ENCODE results near the gene GMPPA. TPM values are rescaled to one million over a fixed set of nuclear protein-coding genes. Genes with fewer than 3 reads are reported as not detected.

GMPPA gene
- total RNA-seq, 1 experiment from 2014 or later = 32.0 TPM

GRCh38 chr2:219478916-219479315, 19.8 kb upstream of the GMPPA start:
- Histone ChIP-seq H4K20me1 (ENCODE audit: control insufficient read depth, insufficient read depth, insufficient read length) (no peaks in the 10 kb centered on the region), H3K27me3 (ENCODE audit: insufficient read depth, low read length) (peaks cover under 1% of the 10 kb centered on the region; the same call in 1 of the 2 replicates), H3K14ac (ENCODE audit: insufficient read depth, low read length) (no peak overlapping the region), H3K18ac (ENCODE audit: insufficient read length, low read depth, low read length) (no peak overlapping the region), H2BK15ac (ENCODE audit: low read depth, low read length) (no peak overlapping the region), H3K4me1 (ENCODE audit: insufficient read depth, low read length) (no peaks in the 10 kb centered on the region), H4K91ac (ENCODE audit: insufficient read length, low read depth, low read length) (no peak overlapping the region), H3T11ph (ENCODE audit: low read length) (no peak overlapping the region), H4K8ac (replicated peaks; ENCODE audit: insufficient read length, low read depth, low read length) (no peak overlapping the region), H4K5ac (ENCODE audit: insufficient read length, low read depth, low read length) (no peak overlapping the region), H3K27ac (ENCODE audit: insufficient read length, low read depth, low read length) (no peak overlapping the region), H3K79me1 (ENCODE audit: insufficient read depth, low read depth, low read length, poor library complexity, severe bottlenecking) (no peaks in the 10 kb centered on the region), H3K4ac (ENCODE audit: low read depth, low read length) (no peak overlapping the region), H2BK12ac (ENCODE audit: insufficient read length, low read depth, low read length) (no peak overlapping the region), H2BK120ac (ENCODE audit: low read depth, low read length, poor library complexity, severe bottlenecking) (no peak overlapping the region), H3K23me2 (ENCODE audit: insufficient read length, low read depth, low read length, poor library complexity, severe bottlenecking) (peaks cover 2% of the 10 kb centered on the region), H3K79me2 (ENCODE audit: insufficient read depth, low read length) (no peaks in the 10 kb centered on the region), H3K4me2 (ENCODE audit: insufficient read depth, insufficient read length, low read length) (no peak overlapping the region), H3K9me3 (ENCODE audit: control insufficient read depth, low read depth, low read length) (no peaks in the 10 kb centered on the region), H2AFZ (ENCODE audit: low read length) (no peak overlapping the region), H3K9ac (ENCODE audit: extremely low read depth, insufficient read length, low read length) (no peak overlapping the region), H2AK5ac (ENCODE audit: insufficient read length, low read length) (no peak overlapping the region), H2BK5ac (ENCODE audit: insufficient read length, low read length) (no peak overlapping the region), H3K23ac (ENCODE audit: insufficient read length, low read depth, low read length) (no peak overlapping the region), H3K56ac (ENCODE audit: insufficient read length, low read depth, low read length) (no peak overlapping the region), H2BK20ac (ENCODE audit: low read depth, low read length, poor library complexity, severe bottlenecking) (no peak overlapping the region)
- H3K36me3 Mint-ChIP-seq (ENCODE audit: insufficient read depth in 1 of 3, low read depth in 3 of 3) = peaks cover under 1 to 4% (median 3%) of the 10 kb centered on the region in 3 experiments; a peak in 4 of 7 replicates
- TF ChIP-seq CTCF (conservative IDR thresholded peaks at IDR 0.05) = no peak
- no peaks in the 10 kb centered on the region; a peak in 1 of 5 replicates for H3K9me3 Mint-ChIP-seq
- WGBS (ENCODE audit: extremely low coverage, insufficient read length, low lambda C conversion rate) = no CpG with 5 or more reads among the region's 8 CpGs
- peaks cover 20 to 29% of the 10 kb centered on the region in 2 experiments for H3K4me1 Mint-ChIP-seq
- H3K27ac Mint-ChIP-seq = peak overlapping the region in 1 of 3 experiments; percentile 48; a peak in 1 of 7 replicates
- H3K4me3 Mint-ChIP-seq = no peak overlapping the region
- no peak for DNase-seq
- peaks cover 19% of the 10 kb centered on the region for H3K27me3 Mint-ChIP-seq (ENCODE audit: low read depth)
